ENCODE results near the gene TSBP1. TPM values are rescaled to one million over a fixed set of nuclear protein-coding genes. Genes with fewer than 3 reads are reported as not detected.

TSBP1 gene
- polyA plus RNA-seq, 1 experiment: not detected

GRCh38 chr6:32329141-32329540, 42.6 kb downstream of the TSBP1 start:
- Histone ChIP-seq H3K27ac (ENCODE audit: low read depth, low read length) (no peak overlapping the region), H3K4me3 (ENCODE audit: low read depth, low read length) (no peak overlapping the region), H3K27me3 (ENCODE audit: control insufficient read depth, insufficient read depth, low read length) (peaks cover 4% of the 10 kb centered on the region), H3K9me3 (ENCODE audit: control insufficient read depth, insufficient read depth, low read length) (no peaks in the 10 kb centered on the region)
- POLR2A ChIA-PET: no interaction called here
- CTCF ChIA-PET: no interaction called here
- no peak for DNase-seq (ENCODE audit: low read depth, low spot score)
- no peak for TF ChIP-seq CTCF (IDR thresholded peaks at IDR 0.05; ENCODE audit: low read depth, low read length)

GRCh38 chr6:32327103-32327502, 44.6 kb downstream of the TSBP1 start:
- no peak overlapping the region for H3K27ac ChIP-seq (ENCODE audit: low read depth, low read length)
- peaks cover 2% of the 10 kb centered on the region for H3K27me3 ChIP-seq (ENCODE audit: control insufficient read depth, insufficient read depth, low read length)
- no peaks in the 10 kb centered on the region for H3K9me3 ChIP-seq (ENCODE audit: control insufficient read depth, insufficient read depth, low read length)
- DNase-seq (ENCODE audit: low read depth, low spot score): no peak
- no peak overlapping the region for H3K4me3 ChIP-seq (ENCODE audit: low read depth, low read length)
- TF ChIP-seq CTCF (IDR thresholded peaks at IDR 0.05; ENCODE audit: low read depth, low read length): no peak
- CTCF ChIA-PET: interaction anchor here (0.6 kb wide), 1 partner anchor 628 kb away, joined by 8 read pairs; no protein-coding TSS in a partner anchor
- POLR2A ChIA-PET: no interaction called here

- peaks cover 3% of the 10 kb centered on the region for H3K27me3 ChIP-seq (ENCODE audit: control insufficient read depth, insufficient read depth, low read length)
- no peaks in the 10 kb centered on the region for H3K9me3 ChIP-seq (ENCODE audit: control insufficient read depth, insufficient read depth, low read length)
- TF ChIP-seq CTCF (IDR thresholded peaks at IDR 0.05; ENCODE audit: low read depth, low read length): no peak
- POLR2A ChIA-PET: no interaction called here
- CTCF ChIA-PET: no interaction called here
- no peak overlapping the region for H3K27ac ChIP-seq (ENCODE audit: low read depth, low read length)
- DNase-seq (ENCODE audit: low read depth, low spot score): no peak
- no peak overlapping the region for H3K4me3 ChIP-seq (ENCODE audit: low read depth, low read length)
Measured at GRCh38 chr6:32318501-32318900, 53.2 kb downstream of the TSBP1 start.

GRCh38 chr6:32317541-32317940, 54.2 kb downstream of the TSBP1 start:
- H3K9me3 ChIP-seq (ENCODE audit: control insufficient read depth, insufficient read depth, low read length): no peaks in the 10 kb centered on the region
- peaks cover 3% of the 10 kb centered on the region for H3K27me3 ChIP-seq (ENCODE audit: control insufficient read depth, insufficient read depth, low read length)
- H3K27ac ChIP-seq (ENCODE audit: low read depth, low read length): no peak overlapping the region
- H3K4me3 ChIP-seq (ENCODE audit: low read depth, low read length): no peak overlapping the region
- no peak for DNase-seq (ENCODE audit: low read depth, low spot score)
- POLR2A ChIA-PET: no interaction called here
- no peak for TF ChIP-seq CTCF (IDR thresholded peaks at IDR 0.05; ENCODE audit: low read depth, low read length)
- CTCF ChIA-PET: interaction anchor here (0.6 to 1.2 kb wide), 2 partner anchors 93 to 96 kb away, joined by 3 to 4 read pairs; no protein-coding TSS in a partner anchor

GRCh38 chr6:32313964-32314363, 57.7 kb downstream of the TSBP1 start:
- no peak overlapping the region for H3K27ac ChIP-seq (ENCODE audit: low read depth, low read length)
- no peaks in the 10 kb centered on the region for H3K9me3 ChIP-seq (ENCODE audit: control insufficient read depth, insufficient read depth, low read length)
- POLR2A ChIA-PET: no interaction called here
- TF ChIP-seq CTCF (IDR thresholded peaks at IDR 0.05; ENCODE audit: low read depth, low read length): no peak
- CTCF ChIA-PET: no interaction called here
- H3K27me3 ChIP-seq (ENCODE audit: control insufficient read depth, insufficient read depth, low read length): peaks cover 3% of the 10 kb centered on the region
- DNase-seq (ENCODE audit: low read depth, low spot score): no peak
- H3K4me3 ChIP-seq (ENCODE audit: low read depth, low read length): no peak overlapping the region

Measured in AG04450 (cell line).